NCI-H510A treated with DMSO at 0.1 percent for 48 hours (cell line): ENCODE results near the gene HEXIM2.

ENCODE experiments used
- DNase-seq: peaks from one replicate; lab custom pipeline; 2025; lab: John Stamatoyannopoulos, UW

HEXIM2 gene

DNA sequence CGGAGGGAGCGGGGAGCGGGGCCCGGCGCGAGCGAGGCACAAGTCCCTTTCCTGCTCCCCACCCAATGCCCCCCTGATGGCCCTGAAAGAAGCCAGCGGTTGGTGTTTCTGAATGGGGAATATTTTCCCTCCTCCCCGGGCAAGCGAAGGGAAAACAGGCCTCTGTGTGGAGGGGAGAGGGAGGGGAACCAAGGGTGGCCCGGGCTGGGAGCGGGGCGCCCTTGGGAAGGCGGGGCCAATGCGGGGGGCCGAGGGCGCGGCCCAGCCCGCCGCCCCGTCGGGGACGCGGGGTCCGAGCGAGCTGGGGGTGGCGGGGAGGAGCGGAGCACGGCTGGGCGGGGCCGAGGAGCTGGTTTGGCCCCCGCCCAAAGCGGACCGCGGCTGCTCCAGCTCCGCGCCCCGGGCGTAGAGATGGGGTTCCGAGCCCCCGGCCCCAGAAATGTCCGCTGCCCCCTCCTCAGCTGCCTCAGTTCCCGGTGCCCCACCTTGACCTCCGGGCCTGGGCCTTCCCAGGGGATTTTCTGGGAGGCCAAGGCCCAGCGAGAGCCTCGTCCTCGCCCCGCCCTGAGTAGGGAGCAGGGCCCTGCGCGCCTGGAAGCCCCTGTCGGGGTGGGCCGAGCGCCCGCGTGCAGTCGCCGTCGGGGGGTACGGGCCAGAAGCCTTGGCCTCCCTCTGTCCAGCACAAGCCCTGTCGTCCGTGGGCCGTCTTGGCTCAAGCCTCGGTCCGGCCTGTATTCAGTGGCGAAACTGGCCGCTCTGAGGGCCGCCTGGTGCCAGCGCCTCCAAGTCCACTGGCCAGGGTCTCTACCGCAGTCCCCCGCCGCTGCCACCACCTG, 17.3 kb upstream of the HEXIM2 start:
- no peak for DNase-seq

DNA sequence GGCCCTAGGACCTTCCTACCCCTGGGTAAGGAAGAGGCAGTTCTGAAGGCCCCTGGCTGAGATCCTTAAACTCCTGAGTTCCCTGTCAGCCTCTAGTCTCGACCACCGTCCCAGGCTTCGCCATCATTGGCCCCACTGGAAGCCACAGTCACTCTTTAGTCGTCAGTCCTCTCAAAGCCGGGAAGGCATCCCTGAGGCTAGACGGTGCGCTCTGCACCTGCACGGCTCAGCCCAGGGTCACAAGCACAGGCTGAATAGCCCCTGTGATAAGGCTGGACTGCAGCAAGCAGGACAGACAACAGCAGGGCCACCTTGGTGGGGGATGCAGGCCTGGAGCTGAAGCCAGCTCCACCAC, 16.7 kb upstream of the HEXIM2 start:
- DNase-seq, result no peak

DNA sequence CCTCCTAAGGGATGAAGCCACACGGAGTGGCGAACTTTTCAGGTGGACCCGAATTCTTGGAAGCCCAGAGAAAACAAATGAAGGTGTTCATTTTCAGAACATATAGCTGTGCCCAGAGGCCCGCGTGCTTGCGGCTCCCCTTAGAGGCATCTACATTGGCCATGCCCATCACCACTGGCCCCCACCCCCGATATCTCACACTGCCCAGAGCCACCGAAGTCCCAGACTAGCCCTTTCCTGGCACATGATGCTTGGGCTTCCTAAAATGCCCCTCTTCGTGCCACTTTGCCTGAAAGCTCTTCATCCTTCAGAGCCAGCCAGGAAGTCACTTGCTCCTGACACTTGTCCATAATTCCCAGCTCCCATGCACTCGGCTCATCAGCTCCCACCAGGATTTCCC, 15.5 kb upstream of the HEXIM2 start:
- no peak for DNase-seq

DNA sequence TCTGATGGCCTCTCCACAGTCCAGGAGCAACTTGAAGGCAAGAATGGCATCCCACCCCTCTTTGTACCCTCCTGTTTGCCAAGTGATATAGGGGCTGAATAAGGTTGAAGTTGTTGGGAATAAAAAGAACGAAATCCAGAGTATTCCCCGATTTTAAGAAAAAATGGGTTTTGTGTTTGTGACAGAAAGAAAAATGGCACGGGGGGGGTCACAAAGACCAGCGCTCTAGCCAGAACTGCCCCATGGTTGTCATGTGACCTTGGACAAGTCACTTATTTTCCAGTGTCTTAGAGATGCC, 15.1 kb upstream of the HEXIM2 start:
- no peak for DNase-seq

DNA sequence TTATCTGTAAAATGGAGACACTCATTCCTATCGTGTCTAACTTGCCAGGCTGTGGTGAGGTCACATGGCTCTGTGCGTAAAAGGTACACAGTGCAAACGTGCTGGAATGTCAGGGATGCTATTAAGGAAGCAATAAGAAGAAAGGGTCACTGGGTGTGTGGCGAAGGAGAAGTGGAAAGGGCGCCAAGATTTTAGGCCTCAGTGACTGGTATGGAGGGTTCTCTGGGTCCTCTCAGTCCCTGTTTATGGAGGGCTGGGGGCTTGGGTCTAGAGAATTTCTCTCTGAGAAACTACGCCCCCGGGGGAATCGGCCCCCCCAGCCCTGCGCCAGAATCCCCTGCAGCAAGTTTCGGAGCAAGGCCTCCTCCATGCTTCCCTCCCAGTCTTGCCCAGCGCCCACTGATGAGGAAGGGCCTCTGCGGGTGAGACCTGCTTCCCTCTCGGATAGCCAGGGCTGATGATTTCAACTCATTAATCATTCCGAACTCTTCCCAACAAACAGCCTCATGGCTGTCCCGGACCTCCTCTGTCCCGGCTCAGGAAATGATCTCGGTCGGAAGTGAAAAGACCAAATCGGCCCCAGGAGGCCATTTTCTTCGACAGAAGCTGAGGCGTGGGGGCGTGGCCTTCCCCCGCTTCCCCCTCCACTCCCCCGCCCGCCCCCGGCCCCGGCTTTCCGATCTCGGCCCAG, 14.6 kb upstream of the HEXIM2 start:
- no peak for DNase-seq

DNA sequence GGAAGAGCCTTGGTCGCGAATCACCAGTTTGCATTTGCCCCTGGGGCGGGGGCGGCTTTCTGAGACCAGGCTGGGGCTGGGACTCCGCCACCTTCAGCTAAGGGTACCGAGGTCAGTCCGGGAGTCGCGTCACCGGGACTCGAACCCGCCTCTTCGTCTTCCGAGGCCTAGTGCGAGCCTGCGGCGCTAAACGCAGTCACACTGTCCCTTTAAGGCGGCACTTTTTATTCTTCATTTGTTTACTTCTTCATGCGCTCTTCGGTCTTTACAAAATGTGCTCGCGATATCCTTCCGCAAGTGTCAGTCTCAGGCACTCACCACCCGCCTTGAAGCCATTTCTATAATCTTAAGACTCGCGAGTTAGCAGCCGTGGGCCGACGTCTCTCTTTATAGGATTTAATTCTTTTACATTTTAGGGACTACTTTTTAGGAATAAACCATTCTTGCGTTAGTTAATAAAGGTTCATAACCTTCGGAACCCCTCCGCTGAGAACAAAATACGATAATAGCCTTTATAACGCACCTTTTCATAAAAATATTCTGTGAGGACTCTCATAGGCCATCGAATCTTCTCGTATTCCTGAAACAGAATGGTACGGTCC, 14.0 kb upstream of the HEXIM2 start:
- DNase-seq, result peak; percentile 97

DNA sequence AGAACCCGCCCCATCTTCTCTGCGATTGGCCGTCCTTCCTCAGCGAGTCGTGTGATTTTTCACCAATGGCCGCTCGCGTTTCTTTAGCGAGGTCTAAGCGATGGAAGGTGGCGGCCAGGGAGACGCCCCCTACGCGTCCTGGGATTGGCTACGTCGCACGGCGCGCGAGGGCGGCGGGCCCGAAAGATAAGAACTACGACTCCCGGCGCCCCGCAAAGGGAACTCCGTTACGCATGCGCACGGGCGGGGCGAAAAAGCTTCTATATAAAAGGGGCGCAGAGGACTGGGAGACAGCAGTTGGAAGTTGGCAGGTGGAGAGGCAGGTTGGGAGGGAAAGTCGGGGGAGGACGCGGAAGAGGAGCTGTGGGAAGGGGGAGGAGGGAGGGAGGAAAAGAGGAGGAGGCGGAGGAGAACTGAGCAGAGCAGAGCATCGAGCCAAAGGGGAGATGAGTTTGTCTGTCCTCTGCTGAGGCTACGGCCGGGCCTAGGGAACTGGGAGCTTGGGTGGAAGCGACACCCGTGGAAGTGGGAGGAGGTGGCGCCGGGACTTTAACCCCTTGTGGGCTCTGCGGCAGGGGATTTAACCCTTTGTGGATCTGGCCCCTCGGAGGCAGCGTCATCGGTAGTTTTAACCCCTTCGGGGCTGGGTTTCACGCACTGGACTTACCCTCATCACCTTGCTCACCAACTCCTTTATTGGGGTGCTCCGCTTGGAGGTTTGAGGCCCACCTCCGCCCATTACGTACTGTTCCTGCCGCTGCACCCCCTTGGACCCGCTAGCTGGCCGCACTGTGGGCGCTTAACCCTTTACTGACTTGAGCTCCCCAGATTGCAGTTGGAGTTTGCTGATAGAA, 13.3 kb upstream of the HEXIM2 start, which contains the start of gene HEXIM1:
Gene HEXIM1, plus strand, starts transcription at position 293 of the 854 bp plus-strand sequence. CDS start 716 bp downstream, outside the sequence.
- peak; percentile 98 for DNase-seq

DNA sequence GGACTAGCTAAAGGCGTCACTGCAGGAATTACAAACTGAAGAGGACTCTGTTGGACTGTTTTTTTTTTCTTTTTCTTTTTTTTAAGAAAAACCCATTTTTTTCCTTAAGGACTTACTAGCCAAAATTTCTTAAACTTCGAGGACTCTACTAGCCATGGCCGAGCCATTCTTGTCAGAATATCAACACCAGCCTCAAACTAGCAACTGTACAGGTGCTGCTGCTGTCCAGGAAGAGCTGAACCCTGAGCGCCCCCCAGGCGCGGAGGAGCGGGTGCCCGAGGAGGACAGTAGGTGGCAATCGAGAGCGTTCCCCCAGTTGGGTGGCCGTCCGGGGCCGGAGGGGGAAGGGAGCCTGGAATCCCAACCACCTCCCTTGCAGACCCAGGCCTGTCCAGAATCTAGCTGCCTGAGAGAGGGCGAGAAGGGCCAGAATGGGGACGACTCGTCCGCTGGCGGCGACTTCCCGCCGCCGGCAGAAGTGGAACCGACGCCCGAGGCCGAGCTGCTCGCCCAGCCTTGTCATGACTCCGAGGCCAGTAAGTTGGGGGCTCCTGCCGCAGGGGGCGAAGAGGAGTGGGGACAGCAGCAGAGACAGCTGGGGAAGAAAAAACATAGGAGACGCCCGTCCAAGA, 12.5 kb upstream of the HEXIM2 start:
- DNase-seq, result peak; percentile 82

DNA sequence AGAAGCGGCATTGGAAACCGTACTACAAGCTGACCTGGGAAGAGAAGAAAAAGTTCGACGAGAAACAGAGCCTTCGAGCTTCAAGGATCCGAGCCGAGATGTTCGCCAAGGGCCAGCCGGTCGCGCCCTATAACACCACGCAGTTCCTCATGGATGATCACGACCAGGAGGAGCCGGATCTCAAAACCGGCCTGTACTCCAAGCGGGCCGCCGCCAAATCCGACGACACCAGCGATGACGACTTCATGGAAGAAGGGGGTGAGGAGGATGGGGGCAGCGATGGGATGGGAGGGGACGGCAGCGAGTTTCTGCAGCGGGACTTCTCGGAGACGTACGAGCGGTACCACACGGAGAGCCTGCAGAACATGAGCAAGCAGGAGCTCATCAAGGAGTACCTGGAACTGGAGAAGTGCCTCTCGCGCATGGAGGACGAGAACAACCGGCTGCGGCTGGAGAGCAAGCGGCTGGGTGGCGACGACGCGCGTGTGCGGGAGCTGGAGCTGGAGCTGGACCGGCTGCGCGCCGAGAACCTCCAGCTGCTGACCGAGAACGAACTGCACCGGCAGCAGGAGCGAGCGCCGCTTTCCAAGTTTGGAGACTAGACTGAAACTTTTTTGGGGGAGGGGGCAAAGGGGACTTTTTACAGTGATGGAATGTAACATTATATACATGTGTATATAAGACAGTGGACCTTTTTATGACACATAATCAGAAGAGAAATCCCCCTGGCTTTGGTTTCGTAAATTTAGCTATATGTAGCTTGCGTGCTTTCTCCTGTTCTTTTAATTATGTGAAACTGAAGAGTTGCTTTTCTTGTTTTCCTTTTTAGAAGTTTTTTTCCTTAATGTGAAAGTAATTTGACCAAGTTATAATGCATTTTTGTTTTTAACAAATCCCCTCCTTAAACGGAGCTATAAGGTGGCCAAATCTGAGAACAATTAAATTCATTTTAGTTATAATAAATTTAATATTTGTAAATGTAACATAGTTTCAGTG, 11.7 kb upstream of the HEXIM2 start:
- peak; percentile 67 for DNase-seq

DNA sequence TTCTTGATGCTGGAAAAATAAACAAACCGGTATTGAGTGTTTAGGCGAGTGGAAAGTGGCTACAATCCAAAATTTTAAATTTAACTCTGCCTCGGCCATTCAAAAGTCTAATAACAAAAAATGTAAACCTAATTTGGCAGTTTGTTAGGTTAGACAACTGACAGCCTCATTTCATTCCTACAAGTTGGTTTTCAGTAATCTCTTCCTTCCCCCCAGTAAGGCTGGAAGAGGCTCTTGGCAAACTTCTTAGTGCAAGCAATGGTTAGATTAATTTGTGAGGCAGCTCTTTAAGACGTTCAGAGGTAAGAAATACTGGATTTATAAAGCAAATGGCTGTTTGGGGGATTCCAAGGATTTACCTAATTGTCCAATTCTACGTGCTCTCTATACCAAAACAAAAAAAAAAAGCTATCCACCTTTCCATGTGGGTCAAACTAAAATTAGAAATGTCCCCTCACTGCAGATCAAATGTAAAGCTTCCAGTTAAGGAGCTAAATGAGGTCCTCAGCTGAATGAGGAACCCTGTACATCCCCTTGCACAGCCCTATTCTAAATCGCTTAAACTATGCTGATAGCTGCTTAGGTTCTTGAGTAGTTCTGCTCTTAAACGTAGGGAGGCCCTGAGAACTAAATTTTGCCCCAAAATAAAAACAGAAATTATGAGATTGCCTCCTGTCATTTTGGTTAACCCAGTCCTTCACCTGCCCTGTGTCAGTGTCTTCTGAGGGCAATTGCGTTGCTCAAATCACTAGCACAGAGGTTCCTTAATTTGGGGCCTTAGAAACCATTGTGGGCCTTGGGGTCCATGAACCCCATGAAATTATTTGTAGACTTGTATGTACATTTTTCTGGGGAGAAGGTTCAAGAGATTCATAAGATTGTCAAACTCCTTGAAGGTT, 10.5 kb upstream of the HEXIM2 start:
- DNase-seq, result no peak

DNA sequence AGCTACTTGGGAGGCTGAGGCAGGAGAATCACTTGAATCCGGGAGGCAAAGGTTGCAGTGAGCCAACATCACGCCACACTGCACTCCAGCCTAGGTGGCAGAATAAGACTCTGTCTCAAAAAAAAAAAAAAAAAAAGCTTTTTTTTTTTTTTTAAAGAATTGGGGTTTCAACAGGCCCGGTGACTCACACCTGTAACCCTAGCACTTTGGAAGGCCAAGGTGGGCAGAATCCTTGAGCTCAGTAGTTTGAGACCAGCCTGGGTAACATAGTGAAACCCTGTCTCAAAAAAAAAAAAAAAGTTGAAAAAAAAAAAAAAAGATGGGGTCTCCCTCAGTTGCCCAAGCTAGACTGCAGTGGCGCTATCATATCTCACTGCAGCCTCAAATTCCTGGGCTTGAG, 6.6 kb upstream of the HEXIM2 start:
- DNase-seq, result no peak

DNA sequence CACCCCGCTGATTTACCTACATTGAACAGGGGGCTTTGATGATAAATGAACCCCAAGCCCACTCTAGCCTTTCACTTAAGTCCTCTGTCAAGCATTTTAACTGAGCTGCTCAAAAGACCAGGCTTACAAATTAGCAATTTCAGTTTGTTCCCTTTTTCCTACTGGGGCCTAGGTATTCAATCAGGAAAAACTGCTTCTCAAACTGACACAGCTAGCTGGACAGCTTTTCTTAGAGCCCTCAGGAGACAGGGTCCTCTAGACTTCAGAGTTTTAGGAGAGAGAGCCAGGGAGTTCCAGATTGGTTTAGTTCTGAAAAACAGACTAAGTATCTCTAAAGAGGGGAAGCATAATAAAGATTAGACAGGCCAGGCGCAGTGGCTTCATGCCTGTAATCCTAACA, 6.2 kb upstream of the HEXIM2 start:
- DNase-seq, result no peak

DNA sequence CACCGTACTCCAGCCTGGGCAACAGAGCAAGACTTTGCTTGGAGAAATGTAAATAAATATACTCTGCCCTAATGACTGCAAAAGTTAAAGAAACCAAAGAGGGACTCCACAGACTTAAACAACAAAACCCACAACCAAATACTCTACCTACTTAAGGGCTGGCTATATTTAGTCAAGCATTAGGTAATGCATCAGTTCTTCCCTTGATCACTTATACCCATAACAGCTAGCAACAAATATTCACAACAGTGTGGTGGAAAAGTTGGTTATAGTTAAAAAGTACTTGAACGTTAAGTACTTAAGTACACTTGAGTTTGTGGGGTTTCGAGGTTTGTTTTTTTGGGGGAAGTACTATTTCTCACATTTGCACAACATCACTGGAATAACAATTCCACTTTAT, 5.4 kb upstream of the HEXIM2 start:
- no peak for DNase-seq

DNA sequence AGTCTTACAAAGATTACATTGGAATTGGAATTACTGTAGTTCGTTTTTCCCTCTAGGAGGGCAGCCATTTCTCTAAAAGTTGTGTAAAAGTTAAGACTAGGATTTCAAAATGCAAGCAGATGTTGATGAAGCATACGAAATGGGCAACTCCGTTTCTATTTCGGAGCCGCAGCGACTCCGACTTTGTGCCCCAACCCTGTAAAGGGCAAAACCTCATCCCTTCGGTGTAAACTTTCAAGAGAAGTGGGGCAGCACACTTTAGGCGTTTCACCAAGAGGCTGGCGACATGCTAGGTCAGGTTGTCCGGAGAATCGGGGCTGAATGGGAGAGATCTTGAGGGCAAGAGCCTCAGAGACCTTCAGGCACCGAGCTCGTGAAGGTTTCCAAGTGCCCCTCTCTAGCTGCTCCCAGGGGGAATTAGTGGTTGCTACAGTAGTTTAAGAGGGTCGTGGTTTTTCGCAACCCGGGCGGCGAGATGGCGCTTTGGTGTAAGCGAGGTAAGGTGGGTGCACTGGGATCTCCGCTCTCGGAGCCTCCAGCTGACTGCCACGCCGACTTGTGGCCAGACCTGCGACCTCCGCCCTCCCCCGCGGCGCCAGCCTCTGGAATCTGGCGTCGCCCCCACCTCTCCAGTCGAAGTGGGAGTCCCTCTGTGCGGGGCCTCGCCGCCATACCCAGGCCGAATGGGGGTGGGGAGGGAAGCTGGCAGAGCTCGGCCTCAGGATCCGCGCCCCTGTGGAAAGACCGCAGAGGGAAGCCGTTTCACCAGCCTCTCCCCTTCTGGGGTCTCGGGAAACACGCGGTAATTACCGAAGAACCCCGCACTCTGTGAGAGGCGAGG, 1.0 kb upstream of the HEXIM2 start:
- DNase-seq, result no peak

DNA sequence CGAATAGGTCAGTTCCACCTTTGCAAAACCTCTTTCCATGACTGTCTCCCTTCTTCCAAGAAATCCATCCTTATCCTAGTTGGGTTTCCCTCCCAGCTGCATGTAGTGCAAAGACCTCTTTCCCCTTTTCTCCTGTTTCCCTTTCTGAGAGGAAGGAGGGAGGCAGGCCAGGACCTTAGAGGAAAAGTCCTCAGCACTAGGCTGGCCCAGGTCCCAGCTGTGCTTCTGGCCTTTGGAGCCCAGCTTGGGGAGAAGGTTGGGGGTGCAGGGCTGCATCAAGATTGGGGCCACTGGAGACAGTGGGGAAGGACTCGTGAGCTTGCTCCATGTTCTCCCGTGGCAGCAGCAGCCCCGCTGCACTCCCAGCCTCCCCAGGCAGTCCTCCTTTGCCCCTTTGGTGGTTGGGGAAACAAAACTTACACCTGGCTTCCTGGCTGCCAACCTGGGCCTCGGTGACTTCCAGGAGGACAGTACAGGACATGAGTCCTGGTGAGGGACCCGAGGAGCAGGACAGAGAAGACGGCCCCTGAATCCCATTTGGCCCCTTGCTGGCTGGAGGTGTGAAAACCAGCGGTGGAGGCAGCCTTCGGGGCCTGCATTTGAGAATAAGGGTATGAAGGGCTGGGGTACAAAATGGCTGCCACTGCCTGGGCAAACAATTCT, 481 bp downstream of the HEXIM2 start:
- DNase-seq, result no peak

DNA sequence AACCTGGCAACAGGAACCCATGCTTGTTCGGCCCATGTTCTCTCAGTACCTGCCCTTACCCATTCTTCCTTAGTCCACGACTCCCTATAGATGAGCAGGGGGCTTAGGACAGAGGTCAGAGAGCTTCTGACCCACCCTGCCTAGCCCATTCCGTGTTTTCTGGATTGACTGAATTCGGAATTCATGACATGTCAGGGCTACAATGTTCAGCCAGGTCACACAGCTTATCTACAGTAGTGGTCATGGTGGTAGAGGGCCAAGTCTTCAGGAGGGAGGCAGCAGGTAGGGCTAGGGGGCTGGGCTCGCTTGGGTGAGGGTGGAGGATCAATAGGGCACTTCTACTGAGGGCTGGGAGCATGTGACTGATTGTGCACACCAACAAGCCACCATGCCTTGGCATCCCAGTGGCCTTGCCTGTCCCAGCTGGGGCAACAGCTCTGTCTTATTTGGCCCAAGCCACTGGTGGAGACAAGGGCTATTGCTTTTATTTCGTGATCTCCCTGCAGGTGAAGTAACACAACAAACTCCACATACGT, 3.1 kb downstream of the HEXIM2 start:
- no peak for DNase-seq

DNA sequence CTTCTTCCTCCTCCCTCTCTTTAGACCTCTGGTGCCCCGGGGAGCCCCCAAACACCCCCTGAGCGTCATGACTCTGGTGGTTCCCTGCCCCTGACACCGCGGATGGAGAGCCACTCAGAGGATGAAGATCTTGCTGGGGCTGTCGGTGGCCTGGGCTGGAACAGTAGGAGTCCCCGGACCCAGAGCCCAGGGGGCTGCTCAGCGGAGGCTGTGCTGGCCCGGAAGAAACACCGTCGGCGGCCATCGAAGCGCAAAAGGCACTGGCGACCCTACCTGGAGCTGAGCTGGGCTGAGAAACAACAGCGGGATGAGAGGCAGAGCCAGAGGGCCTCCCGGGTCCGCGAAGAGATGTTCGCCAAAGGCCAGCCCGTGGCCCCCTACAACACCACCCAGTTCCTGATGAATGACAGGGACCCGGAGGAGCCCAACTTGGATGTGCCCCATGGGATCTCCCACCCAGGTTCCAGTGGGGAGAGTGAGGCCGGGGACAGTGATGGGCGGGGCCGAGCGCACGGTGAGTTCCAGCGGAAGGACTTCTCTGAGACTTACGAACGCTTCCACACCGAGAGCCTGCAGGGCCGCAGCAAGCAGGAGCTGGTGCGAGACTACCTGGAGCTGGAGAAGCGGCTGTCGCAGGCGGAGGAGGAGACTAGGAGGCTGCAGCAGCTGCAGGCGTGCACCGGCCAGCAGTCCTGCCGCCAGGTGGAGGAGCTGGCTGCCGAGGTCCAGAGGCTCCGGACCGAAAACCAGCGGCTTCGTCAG, 7.5 kb downstream of the HEXIM2 start:
- DNase-seq, result no peak
